T-helper 1 cell treated with Interleukin-12 subunit alpha and Interleukin-12 subunit beta and Interleukin-4 antibody, amounts not matched to agents 30 ng/mL and 1 ng/mL, for 36 hours (primary cell): ENCODE measurements around the gene ZNF608. TPM values are rescaled to one million over a fixed set of nuclear protein-coding genes. Genes with fewer than 3 reads are reported as not detected.

ENCODE experiments used
- intact Hi-C: fragments of 100-400 bp; cut with micrococcal nuclease; formaldehyde crosslinking; loops from one replicate; pipeline ENCODE4 v1.15.1; 2024
- total RNA-seq: library from RNA; stranded (reverse); gene quantifications from 2 replicates; pipeline ENCODE4 v1.2.3, GENCODE V29; 2022

Gene ZNF608
- total RNA-seq, 1 donor from 2014 or later: 0.29 TPM

DNA sequence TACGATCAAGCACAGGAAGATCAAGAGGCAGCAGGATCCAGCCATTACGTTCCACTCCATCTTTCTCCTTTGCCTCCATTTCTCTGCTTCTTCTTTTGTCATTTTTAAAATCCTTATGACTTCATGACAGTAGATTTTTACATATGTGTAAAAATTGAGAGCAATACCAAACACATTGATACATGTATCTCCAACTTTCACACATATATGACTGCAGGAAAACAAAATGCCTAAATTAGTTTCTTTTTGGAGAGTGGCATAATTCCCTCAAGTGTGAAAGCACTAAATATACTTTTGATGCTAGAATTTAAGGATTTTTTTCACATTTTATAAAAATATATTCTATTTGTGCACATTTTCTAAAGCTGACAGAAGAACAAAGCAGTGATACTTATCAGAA lies 8.6 kb upstream of the ZNF608 start:
- intact Hi-C loops: no loop called here

DNA sequence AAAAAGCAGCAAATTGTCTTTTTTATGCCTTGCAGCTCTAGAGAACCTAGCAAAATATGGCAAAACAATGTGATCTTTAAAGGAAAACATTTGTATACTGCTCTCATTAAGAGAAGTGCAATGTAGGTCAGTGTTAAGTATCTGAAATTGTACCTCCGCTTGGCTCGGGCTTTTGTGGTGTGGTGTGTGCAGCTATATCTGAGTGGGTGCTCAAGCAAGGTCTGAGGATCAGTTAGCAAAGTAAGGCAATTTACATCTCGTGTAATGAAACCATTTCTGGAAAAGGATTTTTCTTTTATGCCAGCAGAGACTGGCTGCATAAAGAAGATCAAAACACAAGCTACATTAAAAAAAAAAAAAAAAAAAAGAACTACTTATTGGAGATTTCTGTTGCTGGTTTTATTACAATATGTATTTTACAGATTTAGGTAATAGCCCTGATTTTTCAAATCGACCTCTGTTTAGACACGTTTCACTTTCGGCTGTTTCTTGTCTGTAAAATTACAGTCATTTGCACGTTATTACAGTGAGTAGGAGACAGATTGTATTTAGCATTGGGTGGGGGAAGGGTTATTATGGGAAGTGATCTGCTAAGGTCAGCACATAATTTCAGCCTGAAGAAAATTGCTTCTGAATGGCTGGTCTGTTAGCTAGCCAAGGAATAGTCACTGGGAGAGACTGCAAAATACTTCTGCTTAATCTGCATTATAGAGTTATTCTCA lies 7.9 kb upstream of the ZNF608 start:
- intact Hi-C loops: no loop called here

DNA sequence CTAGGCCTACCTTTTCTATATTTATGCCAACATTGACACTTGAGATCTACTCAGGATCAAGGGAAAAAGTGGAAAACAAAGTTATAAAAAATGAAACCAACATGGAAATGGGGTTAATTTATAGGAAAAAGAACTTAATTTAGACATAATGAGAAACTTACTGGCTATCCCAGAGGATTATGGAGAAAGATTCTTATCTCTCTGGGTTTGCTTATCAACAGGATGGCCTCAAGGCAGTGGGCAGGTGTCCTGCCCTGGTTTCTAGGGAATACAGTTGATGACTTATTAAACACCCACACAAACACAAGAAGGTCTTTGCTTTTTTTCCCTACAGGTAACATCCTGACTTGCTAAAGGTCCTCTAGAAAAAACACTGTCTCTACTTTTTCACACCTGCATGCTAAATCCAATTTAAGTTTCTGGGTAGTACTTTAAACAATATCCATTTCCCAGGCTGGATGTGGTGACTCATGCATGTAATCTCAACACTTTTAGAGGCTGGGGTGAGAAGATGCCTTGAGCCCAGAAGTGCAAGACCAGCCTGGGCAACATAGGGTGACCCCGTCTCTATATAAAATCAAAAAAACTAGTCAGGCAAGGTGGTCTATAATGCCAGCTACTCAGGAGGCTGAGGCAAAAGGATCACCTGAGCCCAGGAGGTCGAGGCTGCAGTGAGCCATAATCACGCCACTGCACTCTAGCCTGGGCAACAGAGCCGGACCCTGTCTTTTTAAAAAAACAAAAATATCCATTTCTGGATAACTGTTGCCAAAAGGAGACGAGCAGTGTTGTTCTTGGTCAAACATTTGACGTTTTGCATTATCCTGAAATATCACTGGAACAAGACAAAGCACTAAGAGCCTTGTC lies 6.6 kb upstream of the ZNF608 start:
- intact Hi-C loops: no loop called here

DNA sequence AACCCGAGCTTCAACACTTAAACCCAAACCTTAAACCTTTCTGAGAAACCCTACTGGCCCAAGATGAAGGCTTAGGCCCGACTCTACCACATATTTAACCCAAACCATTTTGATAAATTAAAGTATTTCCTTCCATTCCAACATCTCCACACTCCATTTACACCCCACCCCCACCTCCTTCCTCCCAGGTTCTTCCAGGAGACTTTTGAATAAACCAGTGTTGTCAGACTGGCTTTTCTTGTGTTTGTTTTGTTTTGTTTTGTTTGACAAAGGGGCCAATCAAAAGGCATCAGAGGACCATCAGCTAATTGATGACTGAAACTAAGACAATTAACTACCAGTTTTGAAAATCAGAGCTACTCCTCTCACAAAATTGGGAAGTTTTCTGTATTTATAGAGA lies 4.6 kb upstream of the ZNF608 start:
- intact Hi-C loops: no loop called here

DNA sequence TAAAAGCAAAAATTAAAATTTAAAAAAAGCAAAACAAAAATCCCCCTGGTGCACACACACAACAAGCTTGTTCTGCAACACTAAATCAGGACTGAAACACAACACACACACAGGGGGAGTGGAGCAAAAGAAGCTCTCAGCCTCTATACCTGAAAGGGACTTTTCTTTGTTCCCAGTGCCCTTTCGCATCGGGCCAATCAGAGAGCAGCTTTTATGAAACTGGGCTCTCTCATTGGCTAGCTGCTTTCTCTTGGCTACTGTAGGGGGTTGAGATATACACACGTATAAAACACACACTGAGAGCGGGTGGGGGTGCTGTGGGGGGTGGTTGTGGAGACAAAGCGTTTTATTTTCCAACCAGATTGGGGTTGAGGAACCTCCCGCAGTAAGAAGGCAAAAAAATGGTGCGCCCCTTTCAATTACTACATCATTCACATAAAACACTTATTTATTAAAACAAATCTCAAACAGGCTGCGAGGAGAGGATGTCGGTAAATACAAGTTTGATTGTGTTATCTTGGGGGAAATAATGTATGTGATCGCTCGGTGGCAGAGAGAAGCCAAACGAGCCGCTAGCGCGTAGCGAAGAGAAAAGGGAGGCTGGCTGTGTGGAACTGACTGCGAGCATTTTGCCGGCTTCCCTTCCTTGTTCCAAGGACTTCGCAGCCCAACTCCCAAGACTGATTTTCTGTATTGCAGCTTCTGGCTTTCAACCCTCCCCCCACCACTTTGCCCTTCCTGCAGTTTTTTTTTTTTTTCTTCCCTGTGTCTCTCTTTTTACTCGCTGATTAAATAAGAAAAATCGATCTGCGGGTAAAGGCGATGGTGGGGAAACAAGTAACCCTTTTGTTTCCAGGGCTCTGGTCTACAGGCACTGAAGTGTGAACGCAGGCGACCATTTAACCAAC lies 2.5 kb upstream of the ZNF608 start:
- intact Hi-C loops: loop anchor here (1.0 to 5.0 kb wide), 2 partner anchors 100 to 188 kb away; no protein-coding TSS in a partner anchor

DNA sequence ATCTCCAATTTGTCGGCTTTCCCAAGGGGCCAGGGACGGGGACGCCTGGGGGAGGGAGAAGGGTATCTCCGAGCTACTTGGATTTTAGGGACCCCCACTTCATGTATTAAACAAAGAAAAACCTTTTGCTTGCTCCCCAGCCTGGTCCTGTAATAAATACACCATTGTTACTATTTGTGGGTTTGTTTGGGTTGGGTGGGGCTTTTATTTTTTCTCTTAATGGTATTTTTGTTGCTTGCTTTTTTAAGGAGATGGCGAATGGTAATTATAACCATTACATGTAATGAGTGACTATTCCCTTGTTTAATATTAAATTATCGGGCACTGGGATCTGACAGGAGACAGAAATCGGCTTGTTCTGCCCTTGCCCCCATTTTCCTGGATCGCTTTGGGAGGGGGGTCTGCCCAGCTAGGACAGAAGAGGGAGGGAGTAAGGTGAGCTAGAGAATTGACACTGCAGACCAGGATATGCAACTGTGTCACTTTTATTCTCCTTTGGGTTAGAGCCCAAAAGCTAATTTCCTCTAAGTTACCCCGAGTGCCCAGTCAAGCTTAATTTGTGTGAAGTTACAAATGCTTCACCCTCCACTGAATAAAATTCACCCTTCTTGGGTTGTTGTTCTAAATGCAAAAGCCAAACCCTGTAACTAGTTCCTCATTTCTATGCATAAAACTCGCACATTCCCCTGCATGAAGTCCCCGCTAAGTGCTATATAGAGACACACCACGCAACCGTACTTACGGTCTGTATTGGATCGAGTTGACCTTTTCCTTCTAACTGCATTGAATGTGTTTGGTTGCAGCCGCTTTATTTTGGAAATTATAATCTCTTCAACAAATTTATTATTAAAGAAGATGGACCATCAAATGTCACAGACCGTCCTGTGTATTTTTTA lies 1.6 kb upstream of the ZNF608 start:
- intact Hi-C loops: loop anchor here (1.0 to 5.0 kb wide), 2 partner anchors 99 to 189 kb away; no protein-coding TSS in a partner anchor

DNA sequence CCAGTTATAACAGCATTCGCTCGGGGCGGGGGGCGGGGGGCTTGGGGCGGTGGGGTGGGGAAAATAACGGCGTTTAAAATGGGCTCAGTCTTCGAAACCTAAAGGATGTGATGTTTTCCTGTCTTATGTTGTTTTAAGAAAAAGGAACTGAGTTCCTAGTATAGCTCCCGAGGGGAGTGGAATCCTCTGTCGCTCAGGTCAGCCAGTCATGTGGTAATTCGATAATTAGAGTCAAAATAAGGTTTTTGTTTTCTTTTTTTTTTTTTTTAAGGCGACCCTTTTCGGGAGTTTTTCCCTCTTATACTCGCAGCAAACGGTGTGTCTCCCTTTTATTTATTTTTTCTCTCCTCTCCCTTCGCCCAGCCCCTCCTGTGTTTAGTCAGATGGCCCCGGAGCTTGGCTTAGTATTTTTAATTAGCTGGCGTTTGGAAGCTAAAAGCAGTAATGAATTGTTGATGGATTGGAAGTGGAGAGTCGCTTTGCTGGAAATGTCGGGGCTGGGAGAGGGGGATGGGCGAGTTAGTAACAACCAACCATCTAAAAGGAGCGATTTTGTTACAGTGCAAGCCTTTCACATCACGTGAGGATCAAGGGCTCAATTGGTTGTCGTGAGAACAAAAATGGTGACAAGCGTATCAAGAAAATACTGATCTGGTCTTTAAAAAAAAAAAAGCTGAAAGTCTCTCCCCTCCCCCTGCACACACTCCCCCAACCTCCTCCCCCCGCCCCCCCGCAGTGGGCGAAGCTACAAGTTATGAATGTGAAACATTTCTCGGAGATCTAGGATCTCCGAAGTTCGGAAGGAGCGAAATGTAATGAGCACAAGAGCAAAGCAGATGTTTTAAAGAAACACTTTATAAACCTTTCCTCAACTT lies 714 bp upstream of the ZNF608 start:
- intact Hi-C loops: loop anchor here (5.0 kb wide), 1 partner anchor 190 kb away; no protein-coding TSS in a partner anchor

DNA sequence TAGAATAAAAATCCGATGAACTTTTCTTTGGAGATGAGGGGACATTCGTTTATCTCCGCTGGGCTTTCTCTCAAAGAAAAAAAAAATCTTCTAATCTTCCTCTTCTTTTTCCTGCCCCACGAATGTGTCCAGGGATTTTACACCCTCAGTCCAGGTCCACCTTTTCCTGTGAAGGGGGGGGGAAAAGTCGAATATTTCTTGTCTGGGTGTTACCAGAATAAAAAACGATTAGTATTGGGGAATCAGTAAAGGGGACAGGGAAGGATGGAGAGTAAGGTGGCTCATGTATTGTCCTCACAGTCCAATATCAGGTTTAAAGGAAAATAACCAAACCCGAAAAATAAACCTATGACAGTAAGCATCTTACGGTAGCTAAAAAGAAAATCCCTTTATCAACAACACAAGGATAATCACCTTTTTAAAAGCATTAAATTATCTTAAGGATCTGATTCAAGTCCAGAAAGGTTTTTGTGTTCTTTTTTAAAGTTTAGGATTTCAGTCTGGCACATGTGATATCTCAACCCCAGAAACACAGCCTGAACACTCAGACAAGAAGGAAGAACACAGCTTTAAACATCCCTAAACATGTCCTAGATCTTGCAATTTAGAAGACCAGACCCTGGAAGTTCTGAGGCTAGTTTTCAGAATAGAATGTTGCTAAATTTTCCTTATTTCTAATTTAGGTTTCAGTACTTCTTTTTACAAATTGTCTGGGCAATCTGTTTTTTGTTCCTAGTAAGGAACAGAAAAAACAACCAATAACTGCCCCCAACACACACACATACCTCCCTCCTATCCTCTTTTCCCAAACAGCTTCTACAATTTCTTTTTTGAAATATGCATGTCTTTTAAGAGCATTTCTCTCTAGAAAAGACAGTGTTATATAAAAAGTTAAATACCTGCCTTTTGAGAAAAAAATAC lies 1.2 kb downstream of the ZNF608 start:
- intact Hi-C loops: loop anchor here (5.0 kb wide), 1 partner anchor 192 kb away; no protein-coding TSS in a partner anchor

DNA sequence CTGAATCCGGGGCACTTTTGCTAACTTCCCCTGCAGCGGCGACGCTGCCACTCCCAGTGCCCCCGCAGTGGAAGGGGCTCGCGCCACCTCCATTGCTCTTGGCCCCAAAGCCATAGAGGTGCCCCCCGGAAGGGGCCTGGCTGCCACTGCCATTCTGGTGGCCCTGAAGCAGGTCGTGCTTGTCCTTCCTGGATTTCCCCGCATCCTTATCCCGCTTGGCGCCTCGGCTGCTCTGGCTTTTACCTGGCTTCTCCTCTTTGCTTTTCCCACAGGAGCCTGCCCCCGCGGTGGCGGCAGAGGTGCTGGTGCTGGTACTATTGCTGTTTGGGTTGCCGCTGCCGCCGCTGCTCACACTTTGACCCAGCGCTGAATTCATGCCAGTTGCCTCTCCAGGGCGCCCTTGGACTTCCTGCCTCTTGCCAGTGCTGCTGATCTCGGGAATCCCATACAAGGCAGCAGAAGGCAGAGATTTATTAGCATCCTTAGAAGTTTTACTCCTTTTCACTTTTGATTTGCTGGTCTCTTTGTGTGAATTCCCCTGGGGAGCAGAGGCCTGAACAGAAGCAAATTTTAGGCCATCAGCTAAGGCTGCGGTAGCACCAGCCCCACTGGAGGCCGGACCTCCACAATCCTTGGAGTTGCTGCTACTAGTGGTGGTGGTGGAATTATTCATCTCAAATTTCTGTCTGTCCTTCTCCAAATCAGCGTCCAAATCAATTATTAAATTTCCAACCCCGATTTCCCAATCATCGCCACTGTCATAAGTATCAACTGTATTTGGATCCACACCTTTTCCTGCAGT lies 2.1 kb downstream of the ZNF608 start:
- intact Hi-C loops: no loop called here

DNA sequence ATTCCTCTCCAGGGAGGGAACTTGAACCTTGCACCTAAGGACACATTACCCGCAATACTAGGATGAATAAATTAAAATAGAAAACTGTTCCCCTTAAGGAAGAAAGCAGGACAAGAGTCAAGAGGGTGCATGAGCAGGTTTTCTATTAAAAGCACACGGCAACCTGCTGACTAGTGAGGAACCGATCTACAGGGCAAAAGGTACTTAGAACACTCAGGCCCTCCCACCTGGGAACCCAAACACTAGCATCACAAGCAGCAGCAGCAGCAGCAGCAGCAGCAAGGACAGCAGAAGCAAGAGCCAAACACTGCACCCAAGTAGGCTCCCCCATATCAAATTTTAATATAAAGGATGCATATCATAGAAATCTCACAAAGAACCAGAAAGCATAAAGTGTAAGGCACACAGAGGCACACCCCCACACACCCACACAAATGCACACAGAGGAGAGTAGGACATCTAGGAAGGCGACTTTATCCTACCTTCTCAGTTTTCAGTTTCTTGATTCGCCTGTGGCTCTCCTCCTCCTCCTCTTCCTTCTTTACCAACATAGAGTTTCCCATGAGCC lies 2.8 kb downstream of the ZNF608 start:
- intact Hi-C loops: no loop called here

DNA sequence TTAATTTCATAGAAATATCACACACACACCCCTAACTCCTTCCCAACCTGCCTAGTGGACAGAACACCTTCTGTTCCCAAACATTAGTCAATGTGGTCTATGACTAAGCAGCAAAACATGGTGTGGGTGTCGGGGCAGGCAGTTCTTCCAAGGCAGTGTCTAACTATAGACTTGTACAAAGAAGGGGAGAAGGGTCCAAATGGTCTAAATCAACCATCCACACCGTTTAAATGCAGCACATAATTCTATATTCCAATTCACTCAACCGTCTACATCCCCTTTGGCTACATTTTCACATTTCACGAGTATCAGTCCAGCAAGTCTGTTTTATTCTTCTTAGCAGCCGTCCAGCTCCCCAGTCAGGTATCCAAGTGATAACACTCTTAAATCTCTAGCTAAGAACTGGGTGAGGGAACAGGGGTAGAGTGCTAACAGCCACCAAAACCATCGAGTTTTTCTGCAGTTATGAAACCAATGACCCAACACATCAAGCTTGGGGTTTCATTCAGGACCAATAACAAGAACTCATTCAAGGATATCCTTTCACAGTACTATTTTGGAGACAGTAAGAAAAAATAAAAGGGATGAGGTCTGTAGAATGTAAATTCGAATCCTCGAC lies 3.3 kb downstream of the ZNF608 start:
- intact Hi-C loops: no loop called here

DNA sequence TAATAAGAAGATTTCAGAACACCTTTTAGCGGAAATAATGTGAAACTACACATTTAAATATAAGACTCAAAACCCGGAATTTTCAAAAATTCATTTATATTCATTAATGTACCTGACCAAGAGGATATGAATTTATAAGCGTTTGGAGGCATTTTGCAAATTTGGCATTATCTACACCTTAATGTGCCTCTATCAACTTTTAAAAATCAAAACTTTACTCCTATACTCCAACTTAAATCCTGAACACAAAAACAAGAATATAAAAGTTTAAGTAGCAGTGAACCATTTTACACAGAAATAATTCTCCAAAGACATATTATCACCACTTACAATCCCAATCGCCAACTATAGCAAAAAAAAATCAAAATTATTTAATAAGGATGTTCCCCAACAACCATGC lies 3.9 kb downstream of the ZNF608 start:
- intact Hi-C loops: no loop called here

DNA sequence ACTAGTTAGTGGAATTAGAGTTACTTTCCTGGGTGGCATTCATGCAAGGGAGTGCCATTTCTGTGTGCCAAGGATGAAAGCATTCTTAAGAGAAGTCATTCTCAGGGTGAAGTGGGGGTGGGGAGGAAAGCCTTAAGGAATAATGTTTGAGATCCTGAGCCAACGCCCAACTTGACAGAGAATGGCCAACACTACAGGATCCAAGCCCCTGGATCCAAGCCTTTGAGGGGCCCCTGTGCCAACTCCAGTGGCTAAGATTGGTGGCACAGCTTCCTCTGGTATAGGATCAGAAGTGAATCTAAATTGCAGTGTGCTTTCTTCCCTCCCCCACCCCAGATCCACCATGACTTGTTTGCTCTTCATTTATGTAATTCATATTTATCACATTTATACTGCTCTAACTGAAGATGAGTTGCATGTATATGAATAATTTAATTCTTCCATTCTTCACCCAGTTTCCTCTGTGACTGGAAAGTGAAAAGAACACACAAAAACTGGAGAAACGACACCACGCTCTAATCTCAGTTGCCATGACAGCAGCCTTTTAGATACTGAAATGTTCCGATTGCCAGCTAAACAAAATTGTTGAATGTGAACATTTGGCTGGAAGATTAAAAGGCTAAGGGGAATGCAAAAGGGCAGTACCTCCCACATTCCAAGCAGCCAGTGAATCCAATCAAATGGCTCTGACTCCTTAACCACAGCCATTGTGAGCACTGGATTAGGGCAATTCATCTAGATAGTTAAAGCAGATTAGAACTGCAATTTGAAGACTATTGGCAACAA lies 4.5 kb downstream of the ZNF608 start:
- intact Hi-C loops: no loop called here

DNA sequence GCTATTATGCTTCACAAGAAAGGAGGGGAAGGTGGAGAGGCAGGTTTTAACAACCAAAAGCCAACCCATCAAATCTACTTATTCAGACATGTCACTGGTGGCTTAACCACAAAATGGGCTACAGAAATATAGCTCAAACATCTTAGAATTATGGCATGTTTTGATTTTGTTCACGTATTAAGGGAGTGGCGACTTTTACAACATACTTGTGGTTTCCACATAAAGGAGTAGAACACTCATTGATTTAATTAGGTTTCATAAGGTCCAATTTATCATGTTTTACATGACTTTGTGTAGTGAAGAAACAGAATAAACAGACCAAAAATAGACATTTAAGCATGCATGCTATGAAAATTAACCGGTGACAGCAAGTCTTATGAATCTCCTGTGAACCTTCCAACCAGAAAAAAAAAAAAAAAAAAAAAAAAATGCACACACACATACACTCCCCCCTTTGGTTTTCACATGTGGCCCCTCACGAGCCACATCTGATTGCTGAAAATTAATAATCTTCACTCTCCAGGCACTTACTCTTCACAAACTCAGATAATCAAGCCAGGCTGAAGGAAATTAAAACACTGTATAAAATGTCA lies 5.4 kb downstream of the ZNF608 start:
- intact Hi-C loops: no loop called here

DNA sequence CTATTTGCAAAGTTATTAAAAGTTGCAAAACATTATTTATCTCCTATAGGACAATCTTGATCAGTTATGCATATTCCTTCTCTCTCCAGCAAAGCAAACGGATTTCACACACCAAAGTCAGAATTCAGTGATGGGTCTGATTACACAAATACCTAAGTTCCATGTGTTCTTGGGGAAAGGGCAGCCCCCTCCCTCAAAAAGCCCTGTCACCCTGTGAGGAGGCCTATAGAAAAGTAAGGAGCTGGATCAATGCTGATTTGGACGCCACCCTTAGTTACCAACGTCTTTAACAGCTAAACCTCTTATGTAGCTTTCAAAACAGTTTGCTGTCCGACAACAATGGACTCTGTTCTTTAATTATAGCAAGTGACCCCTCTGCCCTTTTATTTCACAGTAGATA lies 6.4 kb downstream of the ZNF608 start:
- intact Hi-C loops: no loop called here
